Measurements from ENCODE around the gene C1orf50.

GRCh38 chr1:42736571-42737200, 30.4 kb upstream of the C1orf50 start:
- TF ChIP-seq CTCF (IDR thresholded peaks at IDR 0.05) (no peak), POLR2AphosphoS5 (IDR thresholded peaks at IDR 0.05; ENCODE audit: insufficient read depth in 1 of 2, low read depth in 1 of 2) (no peak)

All from vagina (tissue), 2 donors.